PC-9 (cell line): ENCODE data around the gene TNFSF9.

Experiments
- CTCF ChIP-seq: fragments of 200-600 bp; sonication (generic); conservative IDR thresholded peaks from 2 replicates; pipeline ENCODE4 v1.6.1; 2017; ENCODE audit warnings: mixed run types, antibody characterized with exemption, mild to moderate bottlenecking, moderate library complexity
- EZH2 ChIP-seq: fragments of 200-600 bp; sonication (generic); IDR thresholded peaks from 2 replicates; pipeline ENCODE4 v1.8.0; 2017; ENCODE audit warnings: antibody characterized with exemption, low read depth

DNA sequence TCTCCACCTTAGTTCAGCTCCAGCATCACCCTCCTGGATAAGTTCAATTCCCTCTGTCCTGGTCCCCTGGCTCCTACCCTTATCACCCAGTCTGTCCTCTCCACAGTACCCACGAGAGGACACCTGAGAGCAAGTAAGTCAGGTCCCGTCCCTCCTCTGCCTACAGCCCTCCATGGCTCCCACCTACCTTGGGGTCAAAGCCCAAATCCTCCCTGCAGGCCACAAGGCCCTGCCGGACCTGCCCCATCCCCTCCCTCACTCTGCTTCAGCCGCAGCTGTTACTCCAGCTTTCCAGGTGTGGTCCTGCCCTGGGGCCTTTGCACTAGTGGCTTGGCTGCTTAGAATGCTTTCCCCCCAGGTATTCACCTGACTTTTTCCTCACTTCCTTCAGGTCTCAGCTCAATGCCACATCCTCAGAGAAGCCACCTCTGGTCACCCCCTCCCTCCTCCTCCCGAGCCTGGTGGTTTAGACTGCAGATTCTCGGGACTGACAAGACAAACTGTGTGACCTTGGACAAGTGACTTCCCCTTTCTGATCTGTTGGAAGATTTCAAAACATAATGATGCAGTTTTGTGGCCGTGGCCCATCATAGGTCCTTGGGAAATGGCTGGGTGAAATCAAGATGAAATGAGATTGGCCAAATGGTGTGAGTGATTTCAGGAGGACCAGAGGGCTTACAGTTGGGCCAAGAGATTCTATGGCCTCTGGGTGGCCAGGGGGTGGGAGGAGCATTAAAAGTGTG lies 32.4 kb upstream of the TNFSF9 start:
- TF ChIP-seq CTCF (no peak), EZH2 (no peak)
